Adipocyte (in vitro differentiated cells): ENCODE data around the gene TCEANC.
A peak's percentile ranks its signal among the peaks of the same experiment; 100 is the strongest.

Experiments used
- DNase-seq: peaks from one replicate; pipeline ENCODE4 v3.0.0-alpha.2; 2015; ENCODE audit warnings: low read depth
- H3K27me3 ChIP-seq: replicated peaks from 2 replicates; pipeline ENCODE4 v1.7.0; 2013; ENCODE audit warnings: mild to moderate bottlenecking, low read length, moderate library complexity; ENCODE audit not compliant: control insufficient read depth, insufficient read depth
- H3K36me3 ChIP-seq: 2 replicates; pipeline ENCODE4 v1.7.0; 2013; ENCODE audit warnings: low read length, mild to moderate bottlenecking, moderate library complexity; ENCODE audit not compliant: control insufficient read depth, insufficient read depth, severe bottlenecking
- H3K4me1 ChIP-seq: 2 replicates; pipeline ENCODE4 v1.7.0; 2013; ENCODE audit warnings: mild to moderate bottlenecking, low read length, moderate library complexity; ENCODE audit not compliant: control insufficient read depth, insufficient read depth
- H3K4me3 ChIP-seq: 2 replicates; pipeline ENCODE4 v1.7.0; 2013; ENCODE audit warnings: mild to moderate bottlenecking, low read length, moderate library complexity
- H3K9ac ChIP-seq: 2 replicates; pipeline ENCODE4 v1.7.0; 2013; ENCODE audit warnings: mild to moderate bottlenecking, low read length, moderate library complexity
- H3K9me3 ChIP-seq: 2 replicates; pipeline ENCODE4 v1.7.0; 2013; ENCODE audit warnings: mild to moderate bottlenecking, low read length, moderate library complexity; ENCODE audit not compliant: control insufficient read depth

TCEANC gene

DNA sequence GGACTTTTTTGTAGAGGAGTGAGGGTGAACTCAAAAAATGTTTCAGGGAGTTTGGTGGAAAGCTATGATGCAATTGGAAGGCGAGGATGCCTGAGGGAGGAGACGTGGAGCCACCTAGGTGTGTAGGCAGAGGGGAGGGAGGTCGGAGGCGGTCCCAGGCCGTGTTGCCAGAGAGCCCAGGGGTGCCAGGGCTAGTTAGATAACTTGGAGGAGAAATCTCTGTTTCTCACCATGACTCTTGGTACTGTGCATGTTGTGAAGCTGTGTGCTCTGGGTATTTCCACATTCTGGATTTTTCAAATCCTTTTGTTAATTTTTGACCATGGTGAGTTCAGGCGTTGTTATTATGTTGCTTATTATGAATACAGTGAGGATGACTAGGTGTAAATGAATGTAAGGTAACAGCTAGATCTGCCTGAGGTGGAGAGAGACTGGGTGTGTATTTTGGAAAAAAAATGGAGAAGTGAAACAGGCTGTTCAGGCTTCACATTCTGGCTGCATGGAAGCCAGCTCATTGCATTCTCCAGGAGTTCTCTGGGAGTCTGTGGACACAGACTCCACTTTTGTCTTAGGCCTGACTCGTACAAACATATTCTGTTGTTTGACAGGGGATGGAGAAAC lies 40.5 kb downstream of the TCEANC start:
- DNase-seq, result peak; percentile 16
- H3K9ac ChIP-seq, result peak overlapping the region; percentile 13
- H3K36me3 ChIP-seq, result no peaks in the 10 kb centered on the region
- H3K4me1 ChIP-seq, result peaks cover 41% of the 10 kb centered on the region
- no peaks in the 10 kb centered on the region for H3K27me3 ChIP-seq
- H3K4me3 ChIP-seq, result peak overlapping the region; percentile 12
- no peaks in the 10 kb centered on the region for H3K9me3 ChIP-seq

DNA sequence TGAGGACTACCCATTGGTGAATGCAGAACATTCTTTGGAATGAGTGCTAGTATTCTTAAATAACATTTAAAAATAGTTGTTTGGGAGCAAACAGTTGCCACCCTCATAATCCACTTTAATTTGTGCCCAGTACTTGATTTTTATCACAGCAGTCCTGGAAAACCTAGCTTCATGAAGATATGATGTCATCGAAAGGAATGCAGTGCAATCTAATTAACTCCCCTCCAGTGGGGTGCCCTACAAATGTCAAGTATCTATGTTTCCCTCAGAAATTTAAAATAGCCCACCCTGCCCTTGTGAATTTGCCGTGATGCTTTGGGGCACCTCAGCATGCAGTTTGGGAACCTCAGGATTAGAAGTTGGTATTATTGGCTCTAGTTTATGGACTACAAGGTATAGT lies 41.4 kb downstream of the TCEANC start:
- H3K36me3 ChIP-seq, result no peaks in the 10 kb centered on the region
- no peaks in the 10 kb centered on the region for H3K27me3 ChIP-seq
- DNase-seq, result peak; percentile 31
- peak overlapping the region; percentile 12 for H3K9ac ChIP-seq
- H3K4me3 ChIP-seq, result peak overlapping the region; percentile 54
- H3K4me1 ChIP-seq, result peaks cover 46% of the 10 kb centered on the region
- H3K9me3 ChIP-seq, result no peaks in the 10 kb centered on the region

DNA sequence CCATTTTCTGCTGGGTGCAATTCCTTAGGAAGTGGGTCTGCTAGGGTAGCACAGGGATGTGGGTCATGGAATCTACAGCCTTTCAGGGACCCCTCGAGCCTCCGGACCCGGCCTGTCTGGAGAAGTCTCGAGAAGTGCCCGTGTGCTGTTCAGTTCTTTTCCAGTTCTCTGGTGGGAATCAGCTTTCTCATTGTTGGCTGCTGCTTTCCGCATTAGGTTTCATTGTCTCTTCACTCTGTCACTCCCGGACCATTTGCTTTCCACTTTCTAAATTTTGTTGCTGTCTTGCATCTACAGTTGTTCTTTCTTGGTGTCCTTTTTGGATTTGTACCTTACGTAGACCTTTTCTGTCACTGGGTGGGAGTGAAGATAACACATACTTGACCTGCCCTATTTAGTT lies 42.0 kb downstream of the TCEANC start:
- H3K4me1 ChIP-seq, result peaks cover 47% of the 10 kb centered on the region
- no peaks in the 10 kb centered on the region for H3K9me3 ChIP-seq
- H3K4me3 ChIP-seq, result peak overlapping the region; percentile 54
- no peak for DNase-seq
- no peaks in the 10 kb centered on the region for H3K27me3 ChIP-seq
- no peaks in the 10 kb centered on the region for H3K36me3 ChIP-seq
- H3K9ac ChIP-seq, result peak overlapping the region; percentile 12

DNA sequence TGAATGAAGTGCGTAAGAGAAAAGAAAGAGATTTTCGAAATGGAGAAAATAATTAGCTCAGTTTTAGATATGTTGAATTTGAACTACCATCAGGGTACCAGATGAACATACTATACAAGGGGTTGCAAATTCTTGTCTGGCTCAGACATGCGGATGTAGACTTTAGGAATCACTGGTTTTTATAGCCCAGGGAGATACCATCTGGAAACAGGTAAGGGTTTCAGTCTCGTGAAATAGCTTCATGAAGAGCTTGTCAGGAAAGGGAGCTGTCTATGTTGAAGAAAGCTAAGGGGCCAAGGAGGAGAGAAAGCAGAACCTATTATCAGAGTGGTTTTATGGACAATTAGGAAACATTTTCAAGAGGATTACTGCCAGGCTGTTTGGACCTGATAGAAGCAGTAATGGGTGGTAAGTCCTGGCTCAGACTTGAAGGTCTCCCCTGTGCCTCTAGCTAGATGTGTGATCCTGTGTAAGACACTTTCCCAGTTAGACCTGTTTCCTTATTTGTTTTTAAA lies 42.7 kb downstream of the TCEANC start:
- H3K9me3 ChIP-seq, result no peaks in the 10 kb centered on the region
- no peaks in the 10 kb centered on the region for H3K27me3 ChIP-seq
- H3K36me3 ChIP-seq, result no peaks in the 10 kb centered on the region
- no peak overlapping the region for H3K4me3 ChIP-seq
- H3K4me1 ChIP-seq, result peaks cover 44% of the 10 kb centered on the region
- no peak for DNase-seq
- no peak overlapping the region for H3K9ac ChIP-seq

DNA sequence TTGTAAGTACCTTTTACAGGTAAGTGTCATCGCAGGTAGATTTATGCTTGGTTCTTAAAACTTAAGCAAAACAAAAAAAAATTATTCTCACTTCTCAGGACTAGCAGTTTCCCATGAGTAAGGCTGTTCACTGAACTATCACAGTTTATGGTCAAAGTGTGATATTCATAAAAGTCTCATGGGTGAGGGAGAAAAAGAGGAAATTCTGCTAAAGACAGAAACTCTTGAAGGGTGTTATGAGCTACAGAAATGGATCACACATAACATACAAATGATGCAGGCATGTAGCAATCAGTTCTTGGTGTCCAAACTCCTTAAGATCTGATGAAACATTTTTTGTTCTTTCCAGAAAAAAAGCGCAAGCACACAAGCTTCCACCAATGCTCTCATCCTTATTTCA lies 44.5 kb downstream of the TCEANC start:
- Histone ChIP-seq H3K9me3 (no peaks in the 10 kb centered on the region), H3K36me3 (no peaks in the 10 kb centered on the region), H3K4me3 (no peak overlapping the region), H3K9ac (no peak overlapping the region), H3K4me1 (peaks cover 39% of the 10 kb centered on the region), H3K27me3 (no peaks in the 10 kb centered on the region)
- DNase-seq, result peak; percentile 5

DNA sequence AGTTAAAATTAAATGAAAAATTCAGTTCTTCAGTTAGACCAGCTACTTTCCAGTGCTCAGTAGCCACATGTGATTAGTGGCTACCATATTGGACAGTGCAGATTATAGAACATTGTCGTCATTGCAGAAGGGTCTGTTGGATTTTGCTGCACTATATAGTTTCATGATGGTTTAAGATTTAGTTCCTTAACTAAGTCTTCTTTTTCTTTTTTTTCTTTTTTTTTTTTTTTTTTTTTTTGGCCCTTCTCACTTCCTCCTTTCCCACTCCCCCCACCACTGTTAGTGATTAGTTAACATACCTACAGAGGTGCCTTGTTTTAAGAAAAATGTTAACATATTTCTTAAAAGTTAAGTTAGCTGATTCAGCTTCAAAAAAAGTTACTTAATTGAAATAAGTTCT lies 45.0 kb downstream of the TCEANC start:
- H3K4me1 ChIP-seq, result peaks cover 34% of the 10 kb centered on the region
- H3K27me3 ChIP-seq, result no peaks in the 10 kb centered on the region
- no peaks in the 10 kb centered on the region for H3K36me3 ChIP-seq
- no peaks in the 10 kb centered on the region for H3K9me3 ChIP-seq
- no peak overlapping the region for H3K4me3 ChIP-seq
- no peak overlapping the region for H3K9ac ChIP-seq
- DNase-seq, result no peak

DNA sequence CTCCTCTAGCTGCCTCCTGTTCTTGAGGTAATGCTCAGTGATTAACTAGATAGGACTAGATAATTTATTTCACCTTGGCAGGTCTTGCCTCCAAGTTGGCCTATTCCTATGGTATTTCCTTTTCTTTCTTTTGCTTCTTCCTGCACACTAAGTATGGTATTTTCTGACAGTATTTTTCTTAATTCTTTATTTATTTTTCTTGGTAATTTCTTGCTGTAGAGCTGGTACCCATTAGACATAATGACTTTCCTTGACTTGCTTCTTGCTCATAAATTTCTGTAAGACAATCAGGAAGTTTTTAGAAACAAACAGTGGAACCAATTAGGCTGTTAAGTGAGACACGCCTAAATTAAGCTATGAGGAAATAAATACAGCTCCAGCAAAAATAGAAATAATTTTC lies 45.5 kb downstream of the TCEANC start:
- DNase-seq, result no peak
- peaks cover 29% of the 10 kb centered on the region for H3K4me1 ChIP-seq
- no peaks in the 10 kb centered on the region for H3K9me3 ChIP-seq
- no peak overlapping the region for H3K9ac ChIP-seq
- H3K27me3 ChIP-seq, result no peaks in the 10 kb centered on the region
- no peak overlapping the region for H3K4me3 ChIP-seq
- no peaks in the 10 kb centered on the region for H3K36me3 ChIP-seq

DNA sequence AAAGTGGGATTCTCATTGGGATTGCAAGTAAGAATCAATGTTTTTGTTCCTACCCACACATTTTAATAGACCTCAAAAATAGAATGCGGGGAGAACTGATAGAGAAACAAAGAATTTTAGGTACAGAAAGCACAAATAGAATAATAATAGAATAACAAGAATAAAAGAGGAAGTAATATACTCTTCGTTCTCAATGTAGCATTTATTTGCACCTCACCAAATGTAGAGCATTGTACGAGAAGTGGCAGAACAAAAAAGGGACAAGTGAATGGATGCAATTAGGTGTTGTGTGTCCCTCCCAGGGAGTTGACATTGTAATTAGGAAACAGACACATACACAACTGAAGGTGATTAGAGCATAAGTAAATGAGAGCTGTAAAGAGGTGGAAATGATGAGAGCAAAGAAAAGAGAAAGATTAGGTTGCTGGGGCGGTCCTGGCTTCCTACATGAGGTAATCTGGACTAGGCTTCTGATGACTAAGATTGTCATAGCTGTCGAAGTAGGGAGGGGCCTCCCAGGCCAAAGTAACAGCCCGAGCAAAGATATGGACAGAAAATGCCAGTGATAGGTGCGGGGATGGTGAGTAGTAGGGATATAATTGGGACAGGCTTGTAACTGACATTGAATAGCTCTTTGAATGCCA lies 46.4 kb downstream of the TCEANC start:
- Histone ChIP-seq H3K4me1 (peaks cover 29% of the 10 kb centered on the region), H3K36me3 (no peaks in the 10 kb centered on the region), H3K4me3 (no peak overlapping the region), H3K27me3 (no peaks in the 10 kb centered on the region), H3K9ac (no peak overlapping the region), H3K9me3 (no peaks in the 10 kb centered on the region)
- peak; percentile 15 for DNase-seq

DNA sequence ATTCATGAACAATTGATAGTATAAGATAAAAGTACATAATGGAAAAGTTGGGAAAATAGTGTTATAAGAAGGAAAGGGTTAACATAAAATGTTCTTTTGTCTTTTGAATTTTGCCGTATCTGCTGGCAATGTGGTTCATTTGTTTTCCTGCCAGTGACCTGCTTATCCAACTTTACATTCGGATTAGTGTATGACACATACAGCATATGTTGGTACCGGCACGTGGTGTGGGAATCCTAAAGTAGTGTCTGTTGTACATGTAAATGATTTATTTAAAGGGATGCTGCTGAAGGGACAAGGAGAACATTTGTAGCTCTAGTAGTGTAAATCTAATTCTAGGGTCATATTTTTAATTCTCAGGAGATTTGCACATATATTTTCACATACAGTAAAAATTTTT lies 47.4 kb downstream of the TCEANC start:
- Histone ChIP-seq H3K9ac (no peak overlapping the region), H3K4me1 (peaks cover 19% of the 10 kb centered on the region), H3K4me3 (no peak overlapping the region), H3K36me3 (peaks cover 1% of the 10 kb centered on the region), H3K27me3 (no peaks in the 10 kb centered on the region), H3K9me3 (no peaks in the 10 kb centered on the region)
- DNase-seq, result no peak

DNA sequence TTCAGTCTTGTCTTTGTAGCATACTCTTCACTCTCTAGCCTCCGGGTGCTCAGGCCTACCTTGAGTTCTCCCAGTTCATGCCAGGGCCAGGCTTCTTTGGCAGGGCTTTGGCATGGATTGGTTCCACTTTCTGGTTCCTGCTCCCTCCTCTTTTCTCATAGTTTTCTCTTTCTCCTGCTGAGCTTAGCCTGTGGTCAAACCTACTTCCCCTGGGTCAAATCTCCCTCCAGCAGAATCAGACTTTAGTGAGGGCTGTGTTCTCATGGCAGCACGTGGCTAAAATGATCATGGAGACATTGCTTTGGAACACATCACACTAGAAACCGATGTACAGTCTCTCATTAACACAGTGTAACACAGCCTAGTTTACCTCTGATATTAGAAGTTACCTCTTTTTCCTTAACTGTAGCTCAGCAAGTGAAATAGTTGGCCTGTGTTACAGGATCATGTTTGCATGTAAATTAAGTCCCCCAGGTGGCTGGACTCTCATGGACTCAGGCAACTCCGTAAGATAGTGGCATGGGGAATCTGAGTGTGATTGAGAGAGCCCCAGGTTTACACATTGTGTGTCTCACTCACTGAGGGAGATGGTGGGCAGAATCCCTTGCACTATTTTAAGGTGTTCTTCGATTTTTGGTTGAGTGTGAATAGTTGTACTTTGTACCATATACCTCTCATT lies 49.3 kb downstream of the TCEANC start:
- peaks cover 15% of the 10 kb centered on the region for H3K4me1 ChIP-seq
- no peak overlapping the region for H3K4me3 ChIP-seq
- DNase-seq, result no peak
- no peak overlapping the region for H3K9ac ChIP-seq
- H3K36me3 ChIP-seq, result peaks cover 15% of the 10 kb centered on the region
- no peaks in the 10 kb centered on the region for H3K9me3 ChIP-seq
- no peaks in the 10 kb centered on the region for H3K27me3 ChIP-seq

DNA sequence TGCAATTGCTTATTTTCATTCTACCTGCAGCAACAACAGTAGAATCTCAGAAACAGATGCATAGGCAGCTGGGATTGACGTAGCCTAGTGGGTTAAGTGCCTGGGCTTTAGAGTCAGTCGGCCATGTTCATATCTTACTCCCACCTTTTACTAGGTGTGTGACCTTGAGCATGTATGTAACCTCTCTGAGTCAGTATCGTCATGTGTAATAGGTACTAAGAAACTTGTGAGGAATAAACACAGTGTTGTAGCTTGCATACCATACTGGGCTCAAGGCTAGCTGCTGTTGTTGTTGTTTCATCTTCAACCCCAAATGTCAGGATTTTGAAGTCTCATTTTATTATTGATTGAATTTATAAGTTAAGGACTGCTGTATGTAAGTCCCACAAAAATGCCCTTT lies 50.2 kb downstream of the TCEANC start:
- no peak overlapping the region for H3K9ac ChIP-seq
- H3K4me3 ChIP-seq, result no peak overlapping the region
- no peaks in the 10 kb centered on the region for H3K27me3 ChIP-seq
- no peaks in the 10 kb centered on the region for H3K9me3 ChIP-seq
- H3K36me3 ChIP-seq, result peaks cover 22% of the 10 kb centered on the region
- no peak for DNase-seq
- peaks cover 15% of the 10 kb centered on the region for H3K4me1 ChIP-seq
